Endothelial cell of umbilical vein (primary cell): ENCODE measurements around the gene ODF2L. TPM values are rescaled to one million over a fixed set of nuclear protein-coding genes. Genes with fewer than 3 reads are reported as not detected.

Source experiments
- BruUV-seq: library from RNA; stranded (reverse); fragments of 400-500 nt; replicated peaks from 2 replicates; lab custom pipeline; 2021; lab: Mats Ljungman, UMichigan
- CTCF ChIA-PET: fragments of 300-600, 350-600 bp; sonication (Branson Sonifier 250); formaldehyde crosslinking; loops from one replicate; lab custom pipeline; 2021; ENCODE audit warnings: antibody characterized with exemption, inconsistent platforms; lab: Charles Lee
- POLR2A ChIA-PET: fragments of 300-600, 350-600 bp; sonication (Branson Sonifier 250); formaldehyde crosslinking; loops from one replicate; lab custom pipeline; 2021; ENCODE audit warnings: antibody characterized with exemption, inconsistent platforms; lab: Charles Lee
- DNase-seq: peaks from one replicate; pipeline ENCODE4 v3.0.0-alpha.2; 2011; ENCODE audit warnings: low read depth, low spot score
- FAIRE-seq: peaks from 2 replicates; lab custom pipeline; 2011; peaks lifted over from hg19 to GRCh38; lab: Jason Lieb, UNC
- H2AFZ ChIP-seq: 2 replicates; pipeline ENCODE4 v1.6.0; 2012; ENCODE audit warnings: low read depth, low read length, control low read depth, inconsistent platforms
- H3K27ac ChIP-seq: 2 replicates; pipeline ENCODE4 v1.5.1; 2011; ENCODE audit warnings: low read depth, mild to moderate bottlenecking, control low read depth, low read length, moderate library complexity; ENCODE audit not compliant: insufficient read depth
- H3K27me3 ChIP-seq, 2 experiments: 2 replicates each; pipeline versions ENCODE4 v1.6.0 to v1.6.1; 2011; ENCODE audit warnings: low read length in 2 of 2, mixed read lengths in 1 of 2; ENCODE audit not compliant: control insufficient read depth in 2 of 2, insufficient read depth in 2 of 2
- H3K36me3 ChIP-seq, 2 experiments: 2 replicates in 1 of 2; 3 replicates in 1 of 2; pipeline ENCODE4 v1.5.1; 2011; ENCODE audit warnings: low read length in 2 of 2, mild to moderate bottlenecking in 1 of 2, moderate library complexity in 1 of 2; ENCODE audit not compliant: control insufficient read depth in 2 of 2, insufficient read depth in 2 of 2; ENCODE audit errors: extremely low read depth in 1 of 2
- H3K4me1 ChIP-seq: 3 replicates; pipeline ENCODE4 v1.5.1; 2011; ENCODE audit warnings: mild to moderate bottlenecking, low read length; ENCODE audit not compliant: control insufficient read depth, insufficient read depth; ENCODE audit errors: extremely low read depth
- H3K4me2 ChIP-seq: 2 replicates; pipeline ENCODE4 v1.6.1; 2011; ENCODE audit warnings: low read length, control low read depth, mixed read lengths; ENCODE audit not compliant: insufficient read depth
- H3K4me3 ChIP-seq, 3 experiments: fragments of 200-600 bp in 1 of 3; sonication (generic), shearing (Covaris generic) in 1 of 3; replicated peaks in 1 of 3; 2 replicates each; pipeline ENCODE4 v1.5.1; 2011 to 2016; ENCODE audit warnings: control low read depth in 3 of 3, low read length in 3 of 3, mild to moderate bottlenecking in 2 of 3, inconsistent platforms in 1 of 3, low read depth in 1 of 3, moderate library complexity in 1 of 3; ENCODE audit not compliant: insufficient read depth in 1 of 3
- H3K79me2 ChIP-seq: 2 replicates; pipeline ENCODE4 v1.6.0; 2012; ENCODE audit warnings: low read length, inconsistent platforms; ENCODE audit not compliant: control insufficient read depth, insufficient read depth
- H3K9ac ChIP-seq: replicated peaks from 2 replicates; pipeline ENCODE3; 2011; ENCODE audit warnings: low read length, control low read depth; ENCODE audit not compliant: insufficient read depth; ENCODE audit errors: extremely low read depth
- H3K9me1 ChIP-seq: replicated peaks from 3 replicates; pipeline ENCODE4 v1.6.0; 2011; ENCODE audit warnings: mild to moderate bottlenecking, low read length; ENCODE audit not compliant: control insufficient read depth, insufficient read depth; ENCODE audit errors: extremely low read depth
- H3K9me3 ChIP-seq: replicated peaks from 2 replicates; pipeline ENCODE4 v1.5.1; 2012; ENCODE audit warnings: low read length, inconsistent platforms; ENCODE audit not compliant: control insufficient read depth, insufficient read depth
- H4K20me1 ChIP-seq: replicated peaks from 2 replicates; pipeline ENCODE3; 2011; ENCODE audit warnings: mild to moderate bottlenecking, low read length; ENCODE audit not compliant: control insufficient read depth, insufficient read depth; ENCODE audit errors: extremely low read depth
- CTCF ChIP-seq, 2 donors: IDR thresholded peaks; 1 replicate in 1 of 2; 2 replicates in 1 of 2; pipeline ENCODE4 v1.5.1; 2011; ENCODE audit warnings: low read length in 2 of 2, mild to moderate bottlenecking in 2 of 2, moderate library complexity in 2 of 2, control low read depth in 1 of 2, inconsistent platforms in 1 of 2, low read depth in 1 of 2; ENCODE audit not compliant: insufficient read depth in 1 of 2; ENCODE audit errors: extremely low read depth in 1 of 2
- EZH2 ChIP-seq: IDR thresholded peaks from 2 replicates; pipeline ENCODE4 v1.6.1; 2012; ENCODE audit warnings: borderline replicate concordance, low read depth, mild to moderate bottlenecking, moderate library complexity, low read length, inconsistent platforms; ENCODE audit not compliant: severe bottlenecking
- FOS ChIP-seq: IDR thresholded peaks from 2 replicates; pipeline ENCODE4 v1.6.1; 2011; ENCODE audit warnings: mild to moderate bottlenecking, low read length, moderate library complexity, borderline replicate concordance; ENCODE audit not compliant: insufficient read depth
- GATA2 ChIP-seq: IDR thresholded peaks from 2 replicates; pipeline ENCODE4 v1.7.0; 2011; ENCODE audit warnings: low read depth, mild to moderate bottlenecking, moderate library complexity, mixed read lengths, low read length; ENCODE audit not compliant: insufficient read length, insufficient read depth
- JUN ChIP-seq: IDR thresholded peaks from 2 replicates; pipeline ENCODE4 v1.6.1; 2011; ENCODE audit warnings: borderline replicate concordance, low read depth; ENCODE audit not compliant: insufficient read length, insufficient read depth
- MYC ChIP-seq: IDR thresholded peaks from one replicate; pipeline ENCODE4 v1.6.1; 2011; ENCODE audit warnings: mild to moderate bottlenecking, low read depth, low read length
- POLR2A ChIP-seq: IDR thresholded peaks from 2 replicates; pipeline ENCODE4 v1.6.1; 2012; ENCODE audit warnings: low read depth, mild to moderate bottlenecking, control low read depth, low read length
- POLR2AphosphoS5 ChIP-seq: IDR thresholded peaks from 2 replicates; pipeline ENCODE4 v1.6.1; 2012; ENCODE audit warnings: low read depth, mild to moderate bottlenecking, control low read depth, low read length, moderate library complexity; ENCODE audit not compliant: insufficient read depth
- dilution Hi-C: fragments of 300-500 bp; cut with MboI; formaldehyde crosslinking; loops from one replicate; pipeline ENCODE4 v1.15.0; 2019; ENCODE audit warnings: low sequenced_read_pairs; ENCODE audit not compliant: extremely low pct_ligation_motif_present
- intact Hi-C: fragments of 100-400 bp; cut with micrococcal nuclease; formaldehyde crosslinking; loops from one replicate; pipeline ENCODE4 v1.10.0; 2022
- polyA plus RNA-seq, 4 experiments: library from polyadenylated mRNA; depleted of rRNA in 3 of 4; stranded (reverse) in 3 of 4; unstranded in 1 of 4; fragments of >200 nt; gene quantifications; 2 replicates each; pipeline versions ENCODE4 v1.2.1 to v1.2.3, GENCODE V29; 2011 to 2012; ENCODE audit warnings: missing spikeins in 1 of 4
- total RNA-seq: library from RNA; stranded (reverse); gene quantifications from 2 replicates; pipeline ENCODE4 v1.2.3, GENCODE V29; 2021
- TF ChIP-seq, protein P1 (sequence below): IDR thresholded peaks from 2 replicates; pipeline ENCODE4 v1.6.1; 2011; ENCODE audit not compliant: insufficient read depth, insufficient read length

The ODF2L gene
- total and polyA plus RNA-seq, 2 donors (not counting 3 experiments of a cell fraction or from before 2014, with no cell fraction given): 9.6 to 74.7 TPM

DNA sequence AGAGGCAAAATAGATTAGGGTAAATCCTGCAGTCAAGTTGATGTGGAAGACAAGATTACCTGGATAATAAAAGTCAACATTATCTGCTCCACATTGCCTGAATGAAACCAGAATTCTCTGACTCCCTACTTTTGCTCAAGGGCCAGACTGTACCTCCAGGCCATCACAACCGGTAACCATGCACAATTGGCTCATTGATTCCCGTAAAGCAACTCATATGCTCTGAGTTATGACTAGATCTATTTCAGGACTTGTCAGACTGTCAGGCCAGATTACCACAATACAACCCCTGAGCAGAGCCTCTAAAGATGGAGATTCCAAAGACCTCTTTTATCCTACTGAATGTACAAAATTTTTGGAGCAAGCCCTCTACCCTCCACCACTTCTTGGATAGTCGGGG is 90.4 kb downstream of the ODF2L start:
- Histone ChIP-seq H3K79me2 (no peaks in the 10 kb centered on the region), H3K9me3 (no peaks in the 10 kb centered on the region), H4K20me1 (no peaks in the 10 kb centered on the region), H3K4me2 (no peak overlapping the region), H3K27ac (no peak overlapping the region), H3K27me3 (no peaks in the 10 kb centered on the region), H2AFZ (no peak overlapping the region), H3K4me1 (no peaks in the 10 kb centered on the region), H3K4me3 (no peak overlapping the region), H3K36me3 (no peaks in the 10 kb centered on the region), H3K9ac (no peak overlapping the region), H3K9me1 (no peaks in the 10 kb centered on the region)
- no peak for TF ChIP-seq CTCF (IDR thresholded peaks at IDR 0.05; ENCODE audit: extremely low read depth in 1 of 2, insufficient read depth in 1 of 2, low read depth in 1 of 2, low read length in 2 of 2)
- no peak for TF ChIP-seq MYC
- TF ChIP-seq, protein P1, sequence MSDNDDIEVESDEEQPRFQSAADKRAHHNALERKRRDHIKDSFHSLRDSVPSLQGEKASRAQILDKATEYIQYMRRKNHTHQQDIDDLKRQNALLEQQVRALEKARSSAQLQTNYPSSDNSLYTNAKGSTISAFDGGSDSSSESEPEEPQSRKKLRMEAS: no peak
- TF ChIP-seq EZH2: no peak
- no peak for TF ChIP-seq JUN
- no peak for TF ChIP-seq FOS
- TF ChIP-seq POLR2AphosphoS5: no peak
- TF ChIP-seq GATA2: no peak
- TF ChIP-seq POLR2A: no peak
- POLR2A ChIA-PET: no interaction called here
- no TSS peak for BruUV-seq
- FAIRE-seq: no peak
- intact Hi-C loops (no loop called here), dilution Hi-C loops (no loop called here)
- DNase-seq: no peak
- CTCF ChIA-PET: no interaction called here
